ENCODE data around the gene ITGA6.

GRCh38 chr2:172381275-172382027, 45.9 kb upstream of the ITGA6 start:
- TF ChIP-seq POLR2A (IDR thresholded peaks at IDR 0.05) (no peak), CTCF (IDR thresholded peaks at IDR 0.05) (no peak)

Measured in upper lobe of left lung (tissue), 4 donors.